Kidney (tissue), 14 donors: Measurements from ENCODE around the gene ALDH16A1. TPM values are rescaled to one million over a fixed set of nuclear protein-coding genes. Genes with fewer than 3 reads are reported as not detected.
A peak's percentile ranks its signal among the peaks of the same experiment; 100 is the strongest.
"Not testable (repeated sequence)": the region's sequence is repeated elsewhere in the genome, so short reads cannot be mapped to it uniquely, and the experiment has no call there.

ENCODE experiments used
- DNase-seq, 5 donors: peaks; one replicate each; pipeline ENCODE4 v3.0.0-alpha.2; 2013 to 2020
- FAIRE-seq: peaks from 2 replicates; lab custom pipeline; 2012; peaks lifted over from hg19 to GRCh38; lab: Jason Lieb, UNC
- H3K27ac ChIP-seq, 2 donors: one replicate each; pipeline ENCODE4 v1.7.0; 2013; ENCODE audit warnings: low read depth in 2 of 2, low read length in 2 of 2, inconsistent platforms in 1 of 2
- H3K27me3 ChIP-seq: one replicate; pipeline ENCODE4 v1.7.1; 2013; ENCODE audit warnings: low read length, inconsistent platforms; ENCODE audit not compliant: control insufficient read depth, insufficient read depth
- H3K36me3 ChIP-seq, 3 donors: one replicate each; pipeline versions ENCODE4 v1.7.0 to v1.7.1; 2013; ENCODE audit warnings: low read length in 3 of 3, control low read depth in 1 of 3, inconsistent platforms in 1 of 3; ENCODE audit not compliant: insufficient read depth in 3 of 3, control insufficient read depth in 2 of 3
- H3K4me1 ChIP-seq, 3 donors: one replicate each; pipeline versions ENCODE4 v1.7.0 to v1.7.1; 2013; ENCODE audit warnings: low read length in 3 of 3, inconsistent platforms in 1 of 3, low read depth in 1 of 3; ENCODE audit not compliant: control insufficient read depth in 2 of 3, insufficient read depth in 2 of 3
- H3K4me3 ChIP-seq, 3 donors: one replicate each; pipeline versions ENCODE4 v1.7.0 to v1.8.1; 2013; ENCODE audit warnings: low read length in 3 of 3, control low read depth in 1 of 3, inconsistent platforms in 1 of 3
- H3K9ac ChIP-seq, 3 donors: one replicate each; pipeline versions ENCODE4 v1.7.0 to v1.7.1; 2013; ENCODE audit warnings: low read length in 3 of 3, control low read depth in 1 of 3, inconsistent platforms in 1 of 3
- H3K9me3 ChIP-seq, 3 donors: one replicate each; pipeline versions ENCODE4 v1.7.0 to v1.7.1; 2013; ENCODE audit warnings: low read length in 3 of 3, control low read depth in 1 of 3, inconsistent platforms in 1 of 3; ENCODE audit not compliant: control insufficient read depth in 2 of 3, insufficient read depth in 1 of 3
- intact Hi-C: fragments of 100-400 bp; cut with DNase I; formaldehyde crosslinking; loops from one replicate; pipeline ENCODE4 v1.11.1; 2022
- polyA plus RNA-seq: library from polyadenylated mRNA; stranded (reverse); fragments of 350-450 nt; fragmentation: Illumina TruSeq; extraction: RNeasy Lipid Tissue Mini Kit (QIAGEN cat#74804); gene quantifications from one replicate; pipeline ENCODE4 v1.2.3, GENCODE V29; 2014; ENCODE audit warnings: low read depth, low replicate concordance; ENCODE audit not compliant: insufficient read depth
- total RNA-seq: library from RNA; stranded (reverse); fragmentation: NEBNext Ultra II Directional; extraction: Animal tissue kit (Norgen Biotek cat#: 25700); gene quantifications from one replicate; pipeline ENCODE4 v1.2.1, GENCODE V29; 2021
- TF ChIP-seq, protein P1 (sequence below): IDR thresholded peaks from 3 replicates; pipeline ENCODE4 v1.5.1; 2012; ENCODE audit warnings: mild to moderate bottlenecking, moderate library complexity, borderline replicate concordance; ENCODE audit not compliant: insufficient read depth; ENCODE audit errors: extremely low read depth
- donor health status: control.
- donor health status: control.
- donor health status: control.
- donor health status: control.
- donor health status: control.
- donor health status: DM: yes; HTN: yes; CAD: no.
- donor health status: Normal renal cell carcinoma (clear cell type).

Gene ALDH16A1
- total and polyA plus RNA-seq, 2 donors from 2014 or later = 26.8 to 31.8 TPM

DNA sequence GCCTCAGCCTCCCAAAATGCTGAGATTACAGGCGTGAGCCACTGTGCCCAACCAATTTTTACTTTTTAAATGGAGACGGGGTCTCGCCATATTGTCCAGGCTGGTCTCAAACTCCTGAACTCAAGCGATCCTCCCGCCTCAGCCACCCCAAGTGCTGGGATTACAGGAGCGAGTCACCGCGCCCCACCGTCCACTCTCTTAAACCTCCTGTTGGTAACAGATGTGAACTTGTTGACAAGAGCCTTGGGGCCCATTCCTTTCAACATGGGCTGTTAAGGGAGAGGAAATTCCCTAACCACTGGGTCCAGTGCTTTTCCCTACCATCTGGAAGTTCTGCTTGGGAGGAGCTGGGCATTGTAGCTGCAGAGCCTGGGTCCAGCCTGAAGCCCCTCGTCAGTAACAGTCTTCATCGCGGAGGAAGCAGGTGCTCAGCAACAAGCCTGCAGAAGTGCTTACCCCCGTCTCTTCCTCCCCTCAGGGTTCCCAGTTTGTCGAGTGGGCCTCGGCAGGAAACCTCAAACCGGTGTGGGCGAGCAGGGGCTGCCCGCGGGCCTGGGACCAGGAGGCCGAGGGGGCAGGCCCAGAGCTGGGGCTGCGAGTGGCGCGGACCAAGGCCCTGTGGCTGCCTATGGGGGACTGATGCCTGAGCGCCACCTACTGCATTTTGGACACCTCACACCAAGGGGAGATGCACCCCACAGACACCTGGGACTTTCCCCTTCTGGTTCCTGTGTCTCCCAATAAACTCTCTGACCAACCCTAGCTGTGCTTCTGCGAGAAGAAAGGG, 17.0 kb downstream of the ALDH16A1 start:
- FAIRE-seq = no peak
- Histone ChIP-seq H3K4me3 (no peak overlapping the region), H3K9me3 (no peaks in the 10 kb centered on the region), H3K27ac (no peak overlapping the region), H3K36me3 (peaks cover 0 to 2% (median 0%) of the 10 kb centered on the region in 3 donors), H3K4me1 (peaks cover 0 to 10% (median 0%) of the 10 kb centered on the region in 3 donors), H3K9ac (no peak overlapping the region), H3K27me3 (no peaks in the 10 kb centered on the region)
- DNase-seq = no peak
- TF ChIP-seq, protein P1, sequence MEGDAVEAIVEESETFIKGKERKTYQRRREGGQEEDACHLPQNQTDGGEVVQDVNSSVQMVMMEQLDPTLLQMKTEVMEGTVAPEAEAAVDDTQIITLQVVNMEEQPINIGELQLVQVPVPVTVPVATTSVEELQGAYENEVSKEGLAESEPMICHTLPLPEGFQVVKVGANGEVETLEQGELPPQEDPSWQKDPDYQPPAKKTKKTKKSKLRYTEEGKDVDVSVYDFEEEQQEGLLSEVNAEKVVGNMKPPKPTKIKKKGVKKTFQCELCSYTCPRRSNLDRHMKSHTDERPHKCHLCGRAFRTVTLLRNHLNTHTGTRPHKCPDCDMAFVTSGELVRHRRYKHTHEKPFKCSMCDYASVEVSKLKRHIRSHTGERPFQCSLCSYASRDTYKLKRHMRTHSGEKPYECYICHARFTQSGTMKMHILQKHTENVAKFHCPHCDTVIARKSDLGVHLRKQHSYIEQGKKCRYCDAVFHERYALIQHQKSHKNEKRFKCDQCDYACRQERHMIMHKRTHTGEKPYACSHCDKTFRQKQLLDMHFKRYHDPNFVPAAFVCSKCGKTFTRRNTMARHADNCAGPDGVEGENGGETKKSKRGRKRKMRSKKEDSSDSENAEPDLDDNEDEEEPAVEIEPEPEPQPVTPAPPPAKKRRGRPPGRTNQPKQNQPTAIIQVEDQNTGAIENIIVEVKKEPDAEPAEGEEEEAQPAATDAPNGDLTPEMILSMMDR = no peak
- intact Hi-C loops = no loop called here

DNA sequence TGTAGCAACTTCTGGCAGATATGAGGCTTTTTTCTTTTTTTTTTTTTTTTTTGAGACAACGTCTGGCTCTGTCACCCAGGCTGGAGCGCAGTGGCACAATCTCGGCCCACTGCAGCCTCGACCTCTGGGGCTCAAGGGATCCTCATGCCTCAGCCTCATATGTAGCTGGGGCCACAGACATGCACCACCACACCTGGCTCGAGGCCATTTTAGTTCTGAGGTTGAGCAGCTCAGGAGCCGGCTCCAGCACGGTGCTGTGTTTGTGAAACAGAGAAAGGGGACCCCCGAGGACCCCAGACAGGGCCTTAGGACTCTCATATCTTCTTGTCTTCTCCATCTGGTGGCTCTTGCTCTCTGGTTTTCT, 17.6 kb downstream of the ALDH16A1 start:
- TF ChIP-seq, protein P1 = no peak
- intact Hi-C loops = no loop called here

GRCh38 chr19:49472936-49473335, 19.9 kb downstream of the ALDH16A1 start:
- FAIRE-seq = no peak

More for the DNA sequence above, 17.6 kb downstream of the ALDH16A1 start:
- Histone ChIP-seq H3K4me3 (no peak overlapping the region), H3K36me3 (no peaks in the 10 kb centered on the region), H3K4me1 (peaks cover 0 to 10% (median 0%) of the 10 kb centered on the region in 3 donors), H3K9ac (no peak overlapping the region), H3K9me3 (no peaks in the 10 kb centered on the region), H3K27me3 (no peaks in the 10 kb centered on the region), H3K27ac (no peak overlapping the region)
- DNase-seq (no peak), FAIRE-seq (no peak)

DNA sequence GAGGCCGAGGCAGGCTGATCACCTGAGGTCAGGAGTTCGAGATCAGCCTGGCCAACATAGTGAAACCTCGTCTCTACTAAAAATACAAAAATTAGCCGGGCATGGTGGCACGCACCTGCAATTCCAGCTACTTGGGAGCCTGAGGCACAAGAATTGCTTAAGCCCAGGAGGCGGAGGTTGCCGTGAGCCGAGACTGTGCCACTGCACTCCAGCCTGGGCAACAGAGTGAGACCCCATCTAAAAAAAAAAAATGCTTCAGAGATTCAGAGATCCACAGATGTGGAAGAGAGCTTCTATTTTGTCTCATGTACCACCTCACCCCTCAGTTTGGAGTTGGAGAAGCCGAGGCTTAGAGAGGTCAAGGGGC, 20.5 kb downstream of the ALDH16A1 start:
- Histone ChIP-seq H3K9ac (peak overlapping the region in 1 of 3 donors; percentile 86), H3K4me1 (peaks cover 0 to 10% (median 0%) of the 10 kb centered on the region in 3 donors), H3K4me3 (peak overlapping the region in 2 of 3 donors; percentile 39 to 75)
- H3K27ac ChIP-seq, intact Hi-C loops, FAIRE-seq, H3K27me3 ChIP-seq, DNase-seq, H3K36me3 ChIP-seq, H3K9me3 ChIP-seq: not testable (repeated sequence)

More at GRCh38 chr19:49472936-49473335, 19.9 kb downstream of the ALDH16A1 start:
- Histone ChIP-seq H3K9ac (no peak overlapping the region), H3K27me3 (no peaks in the 10 kb centered on the region), H3K9me3 (no peaks in the 10 kb centered on the region), H3K4me3 (no peak overlapping the region), H3K4me1 (peaks cover 0 to 10% (median 0%) of the 10 kb centered on the region in 3 donors), H3K36me3 (no peaks in the 10 kb centered on the region), H3K27ac (no peak overlapping the region)
- no peak for DNase-seq
- TF ChIP-seq, protein P1 = no peak
- intact Hi-C loops = no loop called here
